ENCODE results near the gene AKAP13. TPM values are rescaled to one million over a fixed set of nuclear protein-coding genes. Genes with fewer than 3 reads are reported as not detected.

The AKAP13 gene
- total RNA-seq, 2 donors from 2014 or later, result 228 to 273 TPM

DNA sequence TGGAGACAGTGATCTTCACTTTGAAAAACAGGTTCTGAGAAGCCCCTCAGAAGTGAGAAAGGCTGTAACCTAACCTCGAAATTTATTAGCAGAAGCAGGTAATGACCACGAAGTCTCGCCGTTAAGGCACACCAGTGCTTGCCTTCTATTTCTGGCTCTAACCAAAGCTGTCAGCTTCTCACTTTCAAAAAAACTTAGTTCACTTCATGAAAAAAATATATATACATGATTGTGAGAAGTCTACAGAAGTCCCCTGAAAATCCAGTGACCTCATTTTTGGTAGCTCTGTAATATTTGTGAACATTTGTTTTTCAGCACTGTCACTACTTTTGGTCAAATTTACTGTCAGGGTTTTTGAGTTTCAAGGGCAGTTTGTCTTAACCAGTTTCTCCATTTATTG is 19.1 kb upstream of the AKAP13 start:
- no peak for ATAC-seq (ENCODE audit: insufficient number of reproducible peaks, low FRiP score, low read depth)
- Histone ChIP-seq H3K4me3 (no peak overlapping the region), H3K4me1 (ENCODE audit: control insufficient read depth in 1 of 2, low read depth in 2 of 2) (peaks cover 11 to 21% of the 10 kb centered on the region in 2 donors), H3K9me3 (no peaks in the 10 kb centered on the region), H3K36me3 (no peaks in the 10 kb centered on the region), H3K27ac (peak overlapping the region; percentile 45 to 59), H3K27me3 (replicated peaks; ENCODE audit: insufficient read depth) (no peaks in the 10 kb centered on the region)
- TF ChIP-seq, protein P1, sequence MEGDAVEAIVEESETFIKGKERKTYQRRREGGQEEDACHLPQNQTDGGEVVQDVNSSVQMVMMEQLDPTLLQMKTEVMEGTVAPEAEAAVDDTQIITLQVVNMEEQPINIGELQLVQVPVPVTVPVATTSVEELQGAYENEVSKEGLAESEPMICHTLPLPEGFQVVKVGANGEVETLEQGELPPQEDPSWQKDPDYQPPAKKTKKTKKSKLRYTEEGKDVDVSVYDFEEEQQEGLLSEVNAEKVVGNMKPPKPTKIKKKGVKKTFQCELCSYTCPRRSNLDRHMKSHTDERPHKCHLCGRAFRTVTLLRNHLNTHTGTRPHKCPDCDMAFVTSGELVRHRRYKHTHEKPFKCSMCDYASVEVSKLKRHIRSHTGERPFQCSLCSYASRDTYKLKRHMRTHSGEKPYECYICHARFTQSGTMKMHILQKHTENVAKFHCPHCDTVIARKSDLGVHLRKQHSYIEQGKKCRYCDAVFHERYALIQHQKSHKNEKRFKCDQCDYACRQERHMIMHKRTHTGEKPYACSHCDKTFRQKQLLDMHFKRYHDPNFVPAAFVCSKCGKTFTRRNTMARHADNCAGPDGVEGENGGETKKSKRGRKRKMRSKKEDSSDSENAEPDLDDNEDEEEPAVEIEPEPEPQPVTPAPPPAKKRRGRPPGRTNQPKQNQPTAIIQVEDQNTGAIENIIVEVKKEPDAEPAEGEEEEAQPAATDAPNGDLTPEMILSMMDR (IDR thresholded peaks at IDR 0.05), result no peak
- DNase-seq (ENCODE audit: low spot score), result no peak

DNA sequence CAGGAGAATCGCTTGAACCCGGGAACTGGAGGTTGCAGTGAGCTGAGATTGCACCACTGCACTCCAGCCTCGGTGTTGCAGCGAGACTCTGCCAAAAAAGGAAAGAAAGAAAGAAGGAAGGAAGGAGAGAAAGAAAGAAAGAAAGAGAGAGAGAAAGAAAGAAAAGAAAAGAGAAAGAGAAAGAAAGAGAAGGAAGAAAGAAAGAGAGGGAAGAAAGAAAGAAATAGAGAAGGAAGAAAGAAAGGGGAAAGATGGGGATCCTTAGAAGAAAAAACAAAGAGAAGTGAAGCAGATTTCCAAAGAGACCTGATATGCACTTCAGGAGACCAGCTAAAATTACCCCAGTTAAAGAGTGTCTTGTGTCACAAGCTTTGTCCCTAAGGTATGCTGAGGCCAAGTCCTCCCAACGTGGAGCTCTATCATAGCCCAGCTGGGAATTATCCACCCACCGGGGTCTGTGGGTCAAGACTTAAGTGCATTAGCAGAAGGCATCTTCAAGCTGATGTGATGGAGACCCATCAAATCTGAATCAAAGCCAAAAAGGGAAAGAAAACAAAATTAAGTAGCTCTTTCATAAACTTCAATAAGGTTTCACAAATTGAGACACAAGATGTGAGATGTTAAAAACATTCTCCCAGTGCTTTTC is 17.8 kb upstream of the AKAP13 start:
- H3K27ac ChIP-seq, result peak overlapping the region in 1 of 2 donors; percentile 59
- DNase-seq (ENCODE audit: low spot score) (no peak), ATAC-seq (ENCODE audit: insufficient number of reproducible peaks, low FRiP score, low read depth) (no peak)
- no peaks in the 10 kb centered on the region for H3K36me3 ChIP-seq
- no peaks in the 10 kb centered on the region for H3K9me3 ChIP-seq
- H3K27me3 ChIP-seq (replicated peaks; ENCODE audit: insufficient read depth), result no peaks in the 10 kb centered on the region
- H3K4me3 ChIP-seq, result no peak overlapping the region
- TF ChIP-seq, protein P1 (IDR thresholded peaks at IDR 0.05), result no peak
- H3K4me1 ChIP-seq (ENCODE audit: control insufficient read depth in 1 of 2, low read depth in 2 of 2), result peaks cover 7 to 18% of the 10 kb centered on the region in 2 donors

DNA sequence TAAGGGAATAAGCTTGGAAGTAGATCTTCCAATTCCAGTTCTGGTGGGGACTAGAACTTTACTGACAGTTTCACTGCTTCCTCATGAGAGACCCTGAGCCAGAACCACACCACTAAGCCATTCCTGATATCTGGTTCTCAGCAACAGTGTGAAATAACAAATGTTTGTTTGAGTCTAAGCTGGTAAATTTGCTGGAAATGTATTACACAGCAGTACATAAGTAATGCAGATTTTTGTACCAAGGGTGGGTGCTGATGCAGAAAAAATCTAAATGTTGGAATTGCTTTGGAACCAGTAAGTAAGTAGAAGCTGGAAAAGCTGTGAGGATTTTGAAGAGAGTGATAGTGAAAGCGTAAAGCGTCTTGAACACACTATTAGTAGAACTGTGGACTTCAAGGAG is 14.4 kb upstream of the AKAP13 start:
- TF ChIP-seq, protein P1 (IDR thresholded peaks at IDR 0.05), result no peak
- ATAC-seq (ENCODE audit: insufficient number of reproducible peaks, low FRiP score, low read depth) (no peak), DNase-seq (ENCODE audit: low spot score) (no peak)
- no peaks in the 10 kb centered on the region for H3K27me3 ChIP-seq (replicated peaks; ENCODE audit: insufficient read depth)
- no peaks in the 10 kb centered on the region for H3K36me3 ChIP-seq
- H3K27ac ChIP-seq, result no peak overlapping the region
- no peaks in the 10 kb centered on the region for H3K9me3 ChIP-seq
- peaks cover 0 to 9% of the 10 kb centered on the region in 2 donors for H3K4me1 ChIP-seq (ENCODE audit: control insufficient read depth in 1 of 2, low read depth in 2 of 2)
- H3K4me3 ChIP-seq, result no peak overlapping the region

DNA sequence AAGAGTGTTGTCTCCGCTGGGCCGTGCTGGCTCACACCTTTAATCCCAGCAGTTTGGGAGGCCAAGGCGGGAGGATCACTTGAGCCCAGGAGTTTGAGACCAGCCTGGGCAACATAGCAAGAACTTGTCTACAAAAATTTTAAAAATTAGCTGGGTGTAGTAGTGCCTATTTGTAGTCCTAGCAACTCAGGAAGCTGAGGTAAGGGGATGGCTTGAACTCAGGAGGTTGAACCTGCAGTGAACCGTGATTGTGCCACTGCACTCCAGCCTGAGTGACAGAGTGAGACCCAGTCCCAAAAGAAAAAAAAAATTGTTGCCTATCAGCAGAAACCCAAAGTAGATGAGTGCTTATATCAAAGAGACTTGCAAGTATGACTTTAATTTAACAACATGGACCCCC is 12.7 kb upstream of the AKAP13 start:
- TF ChIP-seq, protein P1 (IDR thresholded peaks at IDR 0.05), result no peak
- no peaks in the 10 kb centered on the region for H3K9me3 ChIP-seq
- no peak overlapping the region for H3K27ac ChIP-seq
- no peaks in the 10 kb centered on the region for H3K4me1 ChIP-seq (ENCODE audit: control insufficient read depth in 1 of 2, low read depth in 2 of 2)
- H3K36me3 ChIP-seq, result no peaks in the 10 kb centered on the region
- no peak overlapping the region for H3K4me3 ChIP-seq
- no peak for ATAC-seq (ENCODE audit: insufficient number of reproducible peaks, low FRiP score, low read depth)
- H3K27me3 ChIP-seq (replicated peaks; ENCODE audit: insufficient read depth), result no peaks in the 10 kb centered on the region
- no peak for DNase-seq (ENCODE audit: low spot score)

DNA sequence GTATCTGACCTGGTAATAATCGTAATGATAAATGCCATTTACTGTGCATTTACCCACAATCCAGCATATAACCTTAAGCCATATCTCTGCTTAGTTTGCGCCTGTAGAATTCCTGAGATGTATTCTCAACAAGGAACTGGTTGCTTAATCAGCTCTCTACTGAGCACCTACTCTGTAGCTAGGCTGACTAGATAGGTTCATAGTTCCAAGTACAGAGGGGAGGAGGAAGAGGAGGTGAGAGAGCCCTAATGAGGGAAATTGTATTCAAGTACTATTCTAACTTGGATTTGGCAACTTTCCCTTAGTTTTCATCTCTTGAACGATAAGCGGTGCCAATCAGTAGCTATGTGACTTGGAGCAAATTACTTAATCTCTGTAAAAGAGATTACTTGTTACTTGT is 5.6 kb upstream of the AKAP13 start:
- no peak overlapping the region for H3K4me3 ChIP-seq
- no peak for DNase-seq (ENCODE audit: low spot score)
- TF ChIP-seq, protein P1 (IDR thresholded peaks at IDR 0.05), result no peak
- no peaks in the 10 kb centered on the region for H3K9me3 ChIP-seq
- no peaks in the 10 kb centered on the region for H3K36me3 ChIP-seq
- no peak overlapping the region for H3K27ac ChIP-seq
- ATAC-seq (ENCODE audit: insufficient number of reproducible peaks, low FRiP score, low read depth), result no peak
- no peaks in the 10 kb centered on the region for H3K4me1 ChIP-seq (ENCODE audit: control insufficient read depth in 1 of 2, low read depth in 2 of 2)
- no peaks in the 10 kb centered on the region for H3K27me3 ChIP-seq (replicated peaks; ENCODE audit: insufficient read depth)

Data from thoracic aorta (tissue), 2 donors.